GM23338 (cell line): ENCODE measurements around the gene DAAM2. TPM values are rescaled to one million over a fixed set of nuclear protein-coding genes. Genes with fewer than 3 reads are reported as not detected.

Experiments
- ATAC-seq: fragments of 200-7000 bp; cut with Tn5 transposase; 3 replicates; pipeline ENCODE4 v1.9.1; 2020
- DNase-seq: peaks from one replicate; pipeline ENCODE4 v3.0.0-alpha.2; 2015; ENCODE audit warnings: low spot score
- H2AFZ ChIP-seq: fragments of 200-600 bp; sonication (generic); 2 replicates; pipeline ENCODE4 v1.8.0; 2016; ENCODE audit warnings: antibody characterized with exemption, mild to moderate bottlenecking, moderate library complexity
- H3F3A ChIP-seq: fragments of 200-600 bp; sonication (generic); replicated peaks from 2 replicates; pipeline ENCODE4 v1.8.0; 2017; ENCODE audit warnings: antibody characterized with exemption, mixed run types, low read depth
- H3K27ac ChIP-seq: fragments of 200-600 bp; sonication (generic); 2 replicates; pipeline ENCODE4 v1.6.1; 2016; ENCODE audit warnings: low read depth
- H3K27me3 ChIP-seq: fragments of 200-600 bp; sonication (generic); 2 replicates; pipeline ENCODE4 v1.8.0; 2016; ENCODE audit warnings: mild to moderate bottlenecking, mixed run types, moderate library complexity; ENCODE audit not compliant: insufficient read depth
- H3K36me3 ChIP-seq: fragments of 200-600 bp; sonication (generic); 2 replicates; pipeline ENCODE4 v1.8.0; 2016; ENCODE audit warnings: mild to moderate bottlenecking; ENCODE audit not compliant: insufficient read depth
- H3K4me1 ChIP-seq: fragments of 200-600 bp; sonication (generic); 2 replicates; pipeline ENCODE4 v1.8.0; 2016; ENCODE audit warnings: mild to moderate bottlenecking, moderate library complexity; ENCODE audit not compliant: insufficient read depth
- H3K4me2 ChIP-seq: fragments of 200-600 bp; sonication (generic); 2 replicates; pipeline ENCODE4 v1.7.1; 2017; ENCODE audit warnings: mixed run types
- H3K4me3 ChIP-seq: fragments of 200-600 bp; sonication (generic); 2 replicates; pipeline ENCODE4 v1.6.1; 2016; ENCODE audit warnings: mixed run types
- H3K79me2 ChIP-seq: fragments of 200-600 bp; sonication (generic); replicated peaks from 2 replicates; pipeline ENCODE4 v1.8.0; 2017; ENCODE audit warnings: mild to moderate bottlenecking; ENCODE audit not compliant: insufficient read depth
- H3K9me2 ChIP-seq: fragments of 200-600 bp; sonication (generic); 2 replicates; pipeline ENCODE4 v1.8.0; 2017; ENCODE audit not compliant: insufficient read depth
- H4K20me1 ChIP-seq: fragments of 200-600 bp; sonication (generic); replicated peaks from 2 replicates; pipeline ENCODE4 v1.8.0; 2017; ENCODE audit warnings: mild to moderate bottlenecking; ENCODE audit not compliant: insufficient read depth
- H3K27ac Mint-ChIP-seq: 2 replicates; pipeline ENCODE4 v1.8.0; 2020; ENCODE audit warnings: inconsistent platforms, mild to moderate bottlenecking, moderate library complexity, mixed read lengths
- H3K27me3 Mint-ChIP-seq: 3 replicates; pipeline ENCODE4 v1.8.0; 2022; ENCODE audit warnings: low read depth, mild to moderate bottlenecking, moderate library complexity, mixed read lengths, inconsistent platforms; ENCODE audit not compliant: insufficient read depth, poor library complexity
- H3K36me3 Mint-ChIP-seq: 3 replicates; pipeline ENCODE4 v1.8.0; 2021; ENCODE audit warnings: low read depth, mild to moderate bottlenecking, inconsistent platforms, moderate library complexity, mixed read lengths
- H3K4me1 Mint-ChIP-seq: 3 replicates; pipeline ENCODE4 v1.8.0; 2020; ENCODE audit warnings: mild to moderate bottlenecking, inconsistent platforms, mixed read lengths
- H3K4me3 Mint-ChIP-seq: 3 replicates; pipeline ENCODE4 v1.8.0; 2021; ENCODE audit warnings: moderate library complexity, mild to moderate bottlenecking, inconsistent platforms, mixed read lengths
- H3K9me3 Mint-ChIP-seq: 3 replicates; pipeline ENCODE4 v1.8.0; 2020; ENCODE audit warnings: moderate library complexity, mild to moderate bottlenecking, inconsistent platforms, mixed read lengths
- CREB1 ChIP-seq: fragments of 250-450 bp; sonication (Bioruptor Pico); IDR thresholded peaks from 2 replicates; pipeline ENCODE4 v1.5.0; 2020; ENCODE audit warnings: low read depth, mild to moderate bottlenecking, moderate library complexity
- EZH2 ChIP-seq: fragments of 200-600 bp; sonication (generic); IDR thresholded peaks from one replicate; pipeline ENCODE4 v1.8.0; 2017; ENCODE audit warnings: antibody characterized with exemption, mild to moderate bottlenecking, low read depth; ENCODE audit not compliant: unreplicated experiment
- EZH2phosphoT487 ChIP-seq: fragments of 200-600 bp; sonication (generic); IDR thresholded peaks from one replicate; pipeline ENCODE4 v1.8.1; 2018; ENCODE audit warnings: antibody characterized with exemption; ENCODE audit not compliant: unreplicated experiment
- JUNB ChIP-seq: IDR thresholded peaks from one replicate; pipeline ENCODE4 v1.6.1; 2016; ENCODE audit warnings: antibody characterized with exemption; ENCODE audit not compliant: unreplicated experiment
- NANOG ChIP-seq: IDR thresholded peaks from 2 replicates; pipeline ENCODE4 v1.6.1; 2016; ENCODE audit warnings: antibody characterized with exemption, borderline replicate concordance
- POLR2AphosphoS5 ChIP-seq: IDR thresholded peaks from 2 replicates; pipeline ENCODE4 v1.6.1; 2016; ENCODE audit warnings: antibody characterized with exemption, low read depth
- ZNF114 ChIP-seq: fragments of 250-450 bp; sonication (Bioruptor Pico); IDR thresholded peaks from 2 replicates; pipeline ENCODE4 v1.5.0; 2020; ENCODE audit warnings: mild to moderate bottlenecking, moderate library complexity
- polyA plus RNA-seq: library from polyadenylated mRNA; unstranded; fragments of >200 nt; fragmentation: Nextera tagmentation; extraction: Ambion mirVana; gene quantifications from 2 replicates; pipeline ENCODE4 v1.2.1, GENCODE V29; 2016
- total RNA-seq: library from RNA; depleted of rRNA; stranded (reverse); fragments of >200 nt; shearing (Covaris generic); gene quantifications from 2 replicates; pipeline ENCODE4 v1.2.3, GENCODE V29; 2014
- TF ChIP-seq, protein P1 (sequence below): IDR thresholded peaks from one replicate; pipeline ENCODE4 v1.6.1; 2018; ENCODE audit warnings: antibody characterized with exemption; ENCODE audit not compliant: unreplicated experiment
- TF ChIP-seq, protein P2 (sequence below), 2 experiments: fragments of 200-600 bp in 1 of 2; sonication (generic) in 1 of 2; conservative IDR thresholded peaks; 2 replicates each; pipeline versions ENCODE4 v1.5.1 to v1.6.1; 2016 to 2017; ENCODE audit warnings: antibody characterized with exemption in 2 of 2, low read depth in 2 of 2, mild to moderate bottlenecking in 2 of 2, moderate library complexity in 1 of 2
- TF ChIP-seq, protein P3 (sequence below): fragments of 250-450 bp; sonication (Bioruptor Pico); IDR thresholded peaks from 2 replicates; pipeline ENCODE4 v1.5.0; 2020; ENCODE audit warnings: mild to moderate bottlenecking, moderate library complexity

Gene DAAM2
- total and polyA plus RNA-seq, 2 experiments from 2014 or later = 1.4 to 4.9 TPM

DNA sequence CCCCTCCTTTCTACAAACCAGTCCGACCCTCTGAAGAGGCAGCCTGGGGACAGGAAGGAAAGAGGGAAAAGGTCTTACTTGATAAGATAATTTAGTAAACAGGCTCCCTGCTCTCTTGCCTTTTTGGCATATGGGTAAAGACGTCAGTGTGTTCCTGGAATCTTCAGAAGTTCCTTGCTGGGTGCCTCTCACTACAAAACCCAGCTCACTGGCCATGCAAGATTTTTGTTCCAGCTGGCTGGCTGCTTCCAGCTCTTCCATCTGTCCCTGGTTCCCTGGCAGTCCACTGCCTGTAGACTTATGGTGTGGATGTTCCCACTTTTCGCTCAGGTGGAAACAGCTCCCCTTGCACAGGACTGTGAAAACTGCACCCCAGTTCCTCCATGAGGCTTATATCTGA lies 84.7 kb downstream of the DAAM2 start (continued):
- TF ChIP-seq, protein P1, sequence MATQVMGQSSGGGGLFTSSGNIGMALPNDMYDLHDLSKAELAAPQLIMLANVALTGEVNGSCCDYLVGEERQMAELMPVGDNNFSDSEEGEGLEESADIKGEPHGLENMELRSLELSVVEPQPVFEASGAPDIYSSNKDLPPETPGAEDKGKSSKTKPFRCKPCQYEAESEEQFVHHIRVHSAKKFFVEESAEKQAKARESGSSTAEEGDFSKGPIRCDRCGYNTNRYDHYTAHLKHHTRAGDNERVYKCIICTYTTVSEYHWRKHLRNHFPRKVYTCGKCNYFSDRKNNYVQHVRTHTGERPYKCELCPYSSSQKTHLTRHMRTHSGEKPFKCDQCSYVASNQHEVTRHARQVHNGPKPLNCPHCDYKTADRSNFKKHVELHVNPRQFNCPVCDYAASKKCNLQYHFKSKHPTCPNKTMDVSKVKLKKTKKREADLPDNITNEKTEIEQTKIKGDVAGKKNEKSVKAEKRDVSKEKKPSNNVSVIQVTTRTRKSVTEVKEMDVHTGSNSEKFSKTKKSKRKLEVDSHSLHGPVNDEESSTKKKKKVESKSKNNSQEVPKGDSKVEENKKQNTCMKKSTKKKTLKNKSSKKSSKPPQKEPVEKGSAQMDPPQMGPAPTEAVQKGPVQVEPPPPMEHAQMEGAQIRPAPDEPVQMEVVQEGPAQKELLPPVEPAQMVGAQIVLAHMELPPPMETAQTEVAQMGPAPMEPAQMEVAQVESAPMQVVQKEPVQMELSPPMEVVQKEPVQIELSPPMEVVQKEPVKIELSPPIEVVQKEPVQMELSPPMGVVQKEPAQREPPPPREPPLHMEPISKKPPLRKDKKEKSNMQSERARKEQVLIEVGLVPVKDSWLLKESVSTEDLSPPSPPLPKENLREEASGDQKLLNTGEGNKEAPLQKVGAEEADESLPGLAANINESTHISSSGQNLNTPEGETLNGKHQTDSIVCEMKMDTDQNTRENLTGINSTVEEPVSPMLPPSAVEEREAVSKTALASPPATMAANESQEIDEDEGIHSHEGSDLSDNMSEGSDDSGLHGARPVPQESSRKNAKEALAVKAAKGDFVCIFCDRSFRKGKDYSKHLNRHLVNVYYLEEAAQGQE = no peak
- TF ChIP-seq ZNF114 (CRISPR knock-in tag) = no peak

DNA sequence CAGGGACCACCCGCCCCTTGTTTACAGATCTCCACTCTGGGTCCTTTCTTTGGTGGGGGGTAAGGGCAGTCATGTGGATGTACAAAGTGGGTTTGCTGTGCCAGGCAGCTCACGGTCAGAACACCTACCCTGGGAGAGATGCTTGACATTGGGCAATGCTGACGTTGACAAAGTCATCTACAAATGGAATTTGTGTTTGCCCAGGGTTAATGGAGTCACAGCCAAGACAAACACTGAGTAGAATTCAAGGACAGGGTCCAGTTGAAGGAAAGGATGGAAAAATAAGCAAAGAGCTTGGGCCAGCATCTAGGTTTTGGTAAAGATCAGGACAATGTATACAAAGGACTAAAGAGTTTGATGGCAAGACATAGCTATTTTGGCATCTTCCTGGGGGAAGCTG lies 87.4 kb downstream of the DAAM2 start:
- Histone ChIP-seq H3K9me2 (peaks cover 19% of the 10 kb centered on the region; the same call in 1 of the 2 replicates), H3K27me3 (no peaks in the 10 kb centered on the region), H3K4me1 (no peaks in the 10 kb centered on the region), H3K4me2 (no peak overlapping the region), H2AFZ (no peak overlapping the region), H3F3A (no peaks in the 10 kb centered on the region), H3K36me3 (no peaks in the 10 kb centered on the region), H3K4me3 (no peak overlapping the region), H3K27ac (no peak overlapping the region), H3K79me2 (no peaks in the 10 kb centered on the region), H4K20me1 (no peaks in the 10 kb centered on the region)
- Mint-ChIP-seq H3K27me3 (no peaks in the 10 kb centered on the region), H3K9me3 (no peaks in the 10 kb centered on the region), H3K36me3 (no peaks in the 10 kb centered on the region; the same call in 2 of the 3 replicates), H3K27ac (no peak overlapping the region), H3K4me1 (no peaks in the 10 kb centered on the region), H3K4me3 (no peak overlapping the region)
- ATAC-seq (no peak), DNase-seq (no peak)
- no peak for TF ChIP-seq EZH2phosphoT487
- TF ChIP-seq CREB1 = no peak
- TF ChIP-seq, protein P1 = no peak
- no peak for TF ChIP-seq ZNF114 (CRISPR knock-in tag)
- TF ChIP-seq EZH2 = no peak
- TF ChIP-seq, protein P2, sequence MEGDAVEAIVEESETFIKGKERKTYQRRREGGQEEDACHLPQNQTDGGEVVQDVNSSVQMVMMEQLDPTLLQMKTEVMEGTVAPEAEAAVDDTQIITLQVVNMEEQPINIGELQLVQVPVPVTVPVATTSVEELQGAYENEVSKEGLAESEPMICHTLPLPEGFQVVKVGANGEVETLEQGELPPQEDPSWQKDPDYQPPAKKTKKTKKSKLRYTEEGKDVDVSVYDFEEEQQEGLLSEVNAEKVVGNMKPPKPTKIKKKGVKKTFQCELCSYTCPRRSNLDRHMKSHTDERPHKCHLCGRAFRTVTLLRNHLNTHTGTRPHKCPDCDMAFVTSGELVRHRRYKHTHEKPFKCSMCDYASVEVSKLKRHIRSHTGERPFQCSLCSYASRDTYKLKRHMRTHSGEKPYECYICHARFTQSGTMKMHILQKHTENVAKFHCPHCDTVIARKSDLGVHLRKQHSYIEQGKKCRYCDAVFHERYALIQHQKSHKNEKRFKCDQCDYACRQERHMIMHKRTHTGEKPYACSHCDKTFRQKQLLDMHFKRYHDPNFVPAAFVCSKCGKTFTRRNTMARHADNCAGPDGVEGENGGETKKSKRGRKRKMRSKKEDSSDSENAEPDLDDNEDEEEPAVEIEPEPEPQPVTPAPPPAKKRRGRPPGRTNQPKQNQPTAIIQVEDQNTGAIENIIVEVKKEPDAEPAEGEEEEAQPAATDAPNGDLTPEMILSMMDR (conservative IDR thresholded peaks at IDR 0.05; ENCODE audit: low read depth in 2 of 2) = no peak
- TF ChIP-seq JUNB = no peak
- no peak for TF ChIP-seq POLR2AphosphoS5
- no peak for TF ChIP-seq NANOG
- TF ChIP-seq, protein P3, sequence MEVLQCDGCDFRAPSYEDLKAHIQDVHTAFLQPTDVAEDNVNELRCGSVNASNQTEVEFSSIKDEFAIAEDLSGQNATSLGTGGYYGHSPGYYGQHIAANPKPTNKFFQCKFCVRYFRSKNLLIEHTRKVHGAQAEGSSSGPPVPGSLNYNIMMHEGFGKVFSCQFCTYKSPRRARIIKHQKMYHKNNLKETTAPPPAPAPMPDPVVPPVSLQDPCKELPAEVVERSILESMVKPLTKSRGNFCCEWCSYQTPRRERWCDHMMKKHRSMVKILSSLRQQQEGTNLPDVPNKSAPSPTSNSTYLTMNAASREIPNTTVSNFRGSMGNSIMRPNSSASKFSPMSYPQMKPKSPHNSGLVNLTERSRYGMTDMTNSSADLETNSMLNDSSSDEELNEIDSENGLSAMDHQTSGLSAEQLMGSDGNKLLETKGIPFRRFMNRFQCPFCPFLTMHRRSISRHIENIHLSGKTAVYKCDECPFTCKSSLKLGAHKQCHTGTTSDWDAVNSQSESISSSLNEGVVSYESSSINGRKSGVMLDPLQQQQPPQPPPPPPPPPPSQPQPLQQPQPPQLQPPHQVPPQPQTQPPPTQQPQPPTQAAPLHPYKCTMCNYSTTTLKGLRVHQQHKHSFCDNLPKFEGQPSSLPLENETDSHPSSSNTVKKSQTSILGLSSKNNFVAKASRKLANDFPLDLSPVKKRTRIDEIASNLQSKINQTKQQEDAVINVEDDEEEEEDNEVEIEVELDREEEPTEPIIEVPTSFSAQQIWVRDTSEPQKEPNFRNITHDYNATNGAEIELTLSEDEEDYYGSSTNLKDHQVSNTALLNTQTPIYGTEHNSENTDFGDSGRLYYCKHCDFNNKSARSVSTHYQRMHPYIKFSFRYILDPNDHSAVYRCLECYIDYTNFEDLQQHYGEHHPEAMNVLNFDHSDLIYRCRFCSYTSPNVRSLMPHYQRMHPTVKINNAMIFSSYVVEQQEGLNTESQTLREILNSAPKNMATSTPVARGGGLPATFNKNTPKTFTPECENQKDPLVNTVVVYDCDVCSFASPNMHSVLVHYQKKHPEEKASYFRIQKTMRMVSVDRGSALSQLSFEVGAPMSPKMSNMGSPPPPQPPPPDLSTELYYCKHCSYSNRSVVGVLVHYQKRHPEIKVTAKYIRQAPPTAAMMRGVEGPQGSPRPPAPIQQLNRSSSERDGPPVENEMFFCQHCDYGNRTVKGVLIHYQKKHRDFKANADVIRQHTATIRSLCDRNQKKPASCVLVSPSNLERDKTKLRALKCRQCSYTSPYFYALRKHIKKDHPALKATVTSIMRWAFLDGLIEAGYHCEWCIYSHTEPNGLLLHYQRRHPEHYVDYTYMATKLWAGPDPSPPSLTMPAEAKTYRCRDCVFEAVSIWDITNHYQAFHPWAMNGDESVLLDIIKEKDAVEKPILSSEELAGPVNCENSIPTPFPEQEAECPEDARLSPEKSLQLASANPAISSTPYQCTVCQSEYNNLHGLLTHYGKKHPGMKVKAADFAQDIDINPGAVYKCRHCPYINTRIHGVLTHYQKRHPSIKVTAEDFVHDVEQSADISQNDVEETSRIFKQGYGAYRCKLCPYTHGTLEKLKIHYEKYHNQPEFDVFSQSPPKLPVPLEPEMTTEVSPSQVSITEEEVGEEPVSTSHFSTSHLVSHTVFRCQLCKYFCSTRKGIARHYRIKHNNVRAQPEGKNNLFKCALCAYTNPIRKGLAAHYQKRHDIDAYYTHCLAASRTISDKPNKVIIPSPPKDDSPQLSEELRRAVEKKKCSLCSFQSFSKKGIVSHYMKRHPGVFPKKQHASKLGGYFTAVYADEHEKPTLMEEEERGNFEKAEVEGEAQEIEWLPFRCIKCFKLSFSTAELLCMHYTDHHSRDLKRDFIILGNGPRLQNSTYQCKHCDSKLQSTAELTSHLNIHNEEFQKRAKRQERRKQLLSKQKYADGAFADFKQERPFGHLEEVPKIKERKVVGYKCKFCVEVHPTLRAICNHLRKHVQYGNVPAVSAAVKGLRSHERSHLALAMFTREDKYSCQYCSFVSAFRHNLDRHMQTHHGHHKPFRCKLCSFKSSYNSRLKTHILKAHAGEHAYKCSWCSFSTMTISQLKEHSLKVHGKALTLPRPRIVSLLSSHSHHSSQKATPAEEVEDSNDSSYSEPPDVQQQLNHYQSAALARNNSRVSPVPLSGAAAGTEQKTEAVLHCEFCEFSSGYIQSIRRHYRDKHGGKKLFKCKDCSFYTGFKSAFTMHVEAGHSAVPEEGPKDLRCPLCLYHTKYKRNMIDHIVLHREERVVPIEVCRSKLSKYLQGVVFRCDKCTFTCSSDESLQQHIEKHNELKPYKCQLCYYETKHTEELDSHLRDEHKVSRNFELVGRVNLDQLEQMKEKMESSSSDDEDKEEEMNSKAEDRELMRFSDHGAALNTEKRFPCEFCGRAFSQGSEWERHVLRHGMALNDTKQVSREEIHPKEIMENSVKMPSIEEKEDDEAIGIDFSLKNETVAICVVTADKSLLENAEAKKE (CRISPR knock-in tag) = no peak
